ENCODE results near the gene ZBED2.

The ZBED2 gene

DNA sequence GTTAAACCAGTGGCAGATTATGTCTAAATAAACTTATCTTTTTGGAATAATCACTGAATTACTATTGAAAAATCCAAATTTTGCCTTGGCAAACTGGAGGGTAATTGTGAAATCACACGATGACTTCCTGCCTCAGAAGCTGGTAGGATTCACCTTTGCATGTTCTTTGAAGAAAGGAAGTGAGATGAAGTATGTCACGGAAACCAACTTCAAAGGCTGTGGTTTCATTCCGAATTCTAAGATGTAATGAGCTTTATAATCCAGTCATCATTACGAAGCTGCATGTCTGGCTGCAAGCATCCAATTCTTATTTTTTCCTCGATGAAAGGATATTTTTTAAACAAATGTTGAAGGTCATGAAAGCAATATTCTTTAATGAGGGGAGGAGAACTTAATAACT lies 15.0 kb upstream of the ZBED2 start:
- Histone ChIP-seq H3K4me1 (ENCODE audit: control insufficient read depth in 1 of 2, insufficient read depth in 1 of 2, low read depth in 1 of 2, low read length in 1 of 2) (no peaks in the 10 kb centered on the region), H3K27me3 (no peaks in the 10 kb centered on the region), H3K27ac (no peak overlapping the region), H3K36me3 (no peaks in the 10 kb centered on the region), H3K9me3 (no peaks in the 10 kb centered on the region), H3K4me3 (ENCODE audit: low read depth in 1 of 2, low read length in 1 of 2) (no peak overlapping the region)
- TF ChIP-seq, protein P1, sequence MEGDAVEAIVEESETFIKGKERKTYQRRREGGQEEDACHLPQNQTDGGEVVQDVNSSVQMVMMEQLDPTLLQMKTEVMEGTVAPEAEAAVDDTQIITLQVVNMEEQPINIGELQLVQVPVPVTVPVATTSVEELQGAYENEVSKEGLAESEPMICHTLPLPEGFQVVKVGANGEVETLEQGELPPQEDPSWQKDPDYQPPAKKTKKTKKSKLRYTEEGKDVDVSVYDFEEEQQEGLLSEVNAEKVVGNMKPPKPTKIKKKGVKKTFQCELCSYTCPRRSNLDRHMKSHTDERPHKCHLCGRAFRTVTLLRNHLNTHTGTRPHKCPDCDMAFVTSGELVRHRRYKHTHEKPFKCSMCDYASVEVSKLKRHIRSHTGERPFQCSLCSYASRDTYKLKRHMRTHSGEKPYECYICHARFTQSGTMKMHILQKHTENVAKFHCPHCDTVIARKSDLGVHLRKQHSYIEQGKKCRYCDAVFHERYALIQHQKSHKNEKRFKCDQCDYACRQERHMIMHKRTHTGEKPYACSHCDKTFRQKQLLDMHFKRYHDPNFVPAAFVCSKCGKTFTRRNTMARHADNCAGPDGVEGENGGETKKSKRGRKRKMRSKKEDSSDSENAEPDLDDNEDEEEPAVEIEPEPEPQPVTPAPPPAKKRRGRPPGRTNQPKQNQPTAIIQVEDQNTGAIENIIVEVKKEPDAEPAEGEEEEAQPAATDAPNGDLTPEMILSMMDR (IDR thresholded peaks at IDR 0.05), result no peak

DNA sequence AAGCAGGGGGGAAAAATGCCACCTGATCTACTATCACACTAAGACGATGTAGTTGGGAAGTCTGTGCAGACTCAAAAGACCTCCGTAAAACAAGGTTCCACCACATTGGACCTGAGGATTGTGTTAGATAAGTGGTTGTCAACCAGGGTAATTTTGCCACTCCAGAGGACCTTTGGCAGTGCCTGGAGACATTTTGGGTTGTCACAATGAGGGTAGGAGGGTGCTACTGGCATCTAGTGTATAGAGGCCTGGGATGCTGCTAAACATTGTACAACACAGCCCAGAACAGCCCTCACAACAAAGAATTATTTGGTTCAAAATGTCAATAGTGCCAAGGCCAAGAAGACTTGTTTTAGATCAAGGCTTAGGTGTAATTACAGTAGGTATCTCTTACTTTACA lies 14.6 kb upstream of the ZBED2 start:
- Histone ChIP-seq H3K4me3 (ENCODE audit: low read depth in 1 of 2, low read length in 1 of 2) (no peak overlapping the region), H3K9me3 (no peaks in the 10 kb centered on the region), H3K27ac (no peak overlapping the region), H3K27me3 (no peaks in the 10 kb centered on the region), H3K4me1 (ENCODE audit: control insufficient read depth in 1 of 2, insufficient read depth in 1 of 2, low read depth in 1 of 2, low read length in 1 of 2) (no peaks in the 10 kb centered on the region), H3K36me3 (no peaks in the 10 kb centered on the region)
- TF ChIP-seq, protein P1 (IDR thresholded peaks at IDR 0.05), result no peak

DNA sequence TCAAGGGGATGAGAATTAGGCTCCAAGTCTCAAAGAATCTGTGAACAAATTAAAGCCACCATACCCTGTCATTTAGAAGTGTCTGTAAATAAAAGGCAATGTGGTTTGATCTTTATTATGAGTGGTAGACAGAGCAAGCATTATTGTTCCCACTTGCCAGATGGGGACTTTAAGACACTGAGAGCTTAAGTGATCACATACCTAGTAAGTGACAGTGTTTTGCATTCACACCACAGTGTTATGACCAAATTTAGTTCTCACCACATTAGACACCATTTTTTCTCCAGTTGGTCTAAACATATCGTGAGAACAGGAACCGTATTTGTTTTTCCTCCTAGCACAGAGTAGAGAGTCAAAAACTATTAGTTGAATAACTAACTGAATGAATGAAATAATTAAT lies 13.2 kb upstream of the ZBED2 start:
- H3K9me3 ChIP-seq, result no peaks in the 10 kb centered on the region
- H3K27ac ChIP-seq, result no peak overlapping the region
- H3K27me3 ChIP-seq, result no peaks in the 10 kb centered on the region
- TF ChIP-seq, protein P1 (IDR thresholded peaks at IDR 0.05), result no peak
- H3K36me3 ChIP-seq, result no peaks in the 10 kb centered on the region
- no peak overlapping the region for H3K4me3 ChIP-seq (ENCODE audit: low read depth in 1 of 2, low read length in 1 of 2)
- H3K4me1 ChIP-seq (ENCODE audit: control insufficient read depth in 1 of 2, insufficient read depth in 1 of 2, low read depth in 1 of 2, low read length in 1 of 2), result no peaks in the 10 kb centered on the region

DNA sequence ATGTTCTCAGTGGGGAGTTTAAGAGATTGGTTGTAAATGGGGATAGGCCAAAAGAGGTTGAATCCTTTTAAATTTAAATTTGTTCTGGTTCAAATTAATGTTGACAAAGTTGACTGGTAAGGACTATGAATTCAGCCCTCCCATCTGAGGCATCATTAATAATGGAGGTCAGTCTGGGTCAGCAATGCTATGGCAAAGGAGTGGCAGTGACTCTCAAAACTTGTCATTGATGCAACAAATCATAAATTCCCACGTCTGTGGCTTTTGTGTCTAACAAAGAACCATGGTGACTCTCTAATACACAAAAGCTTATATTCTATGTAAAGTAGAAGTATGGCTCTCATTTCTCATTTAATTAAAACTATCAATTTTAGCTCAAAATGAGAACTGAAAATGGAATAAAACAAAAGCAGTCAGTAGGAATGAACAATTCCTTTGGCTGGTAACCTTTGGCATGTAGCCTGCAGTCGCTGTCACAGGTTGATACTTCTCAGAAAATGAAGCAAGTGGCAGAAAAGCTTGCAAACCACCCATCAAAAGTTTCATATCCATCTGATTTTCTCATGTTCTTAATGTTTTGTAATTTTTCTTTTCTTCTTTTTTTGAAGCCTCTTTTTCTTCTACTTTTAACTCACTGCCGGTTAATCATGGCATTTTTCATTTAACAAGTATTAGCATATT lies 12.2 kb upstream of the ZBED2 start:
- H3K4me3 ChIP-seq (ENCODE audit: low read depth in 1 of 2, low read length in 1 of 2), result no peak overlapping the region
- no peaks in the 10 kb centered on the region for H3K9me3 ChIP-seq
- no peaks in the 10 kb centered on the region for H3K36me3 ChIP-seq
- no peak overlapping the region for H3K27ac ChIP-seq
- H3K4me1 ChIP-seq (ENCODE audit: control insufficient read depth in 1 of 2, insufficient read depth in 1 of 2, low read depth in 1 of 2, low read length in 1 of 2), result no peaks in the 10 kb centered on the region
- TF ChIP-seq, protein P1 (IDR thresholded peaks at IDR 0.05), result no peak
- H3K27me3 ChIP-seq, result no peaks in the 10 kb centered on the region

DNA sequence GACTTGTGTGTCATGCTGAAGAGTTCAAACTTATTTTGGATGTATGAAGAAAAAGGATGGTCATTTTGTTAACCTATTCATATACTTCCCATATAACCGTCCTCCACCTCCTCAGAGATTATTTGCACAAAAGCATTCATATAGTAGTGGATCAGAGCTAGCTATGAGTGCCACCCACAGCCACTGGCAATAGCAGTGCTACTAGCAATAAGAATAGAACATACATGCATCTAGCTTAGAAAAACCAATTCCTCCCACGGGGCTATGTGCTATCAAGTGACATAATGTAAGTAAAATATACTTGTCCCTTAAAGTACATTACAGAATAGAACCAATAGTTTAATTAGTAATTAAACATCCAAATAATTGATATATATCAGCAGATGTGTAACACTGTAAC lies 10.3 kb upstream of the ZBED2 start:
- Histone ChIP-seq H3K27ac (no peak overlapping the region), H3K9me3 (no peaks in the 10 kb centered on the region), H3K4me3 (ENCODE audit: low read depth in 1 of 2, low read length in 1 of 2) (no peak overlapping the region), H3K4me1 (ENCODE audit: control insufficient read depth in 1 of 2, insufficient read depth in 1 of 2, low read depth in 1 of 2, low read length in 1 of 2) (no peaks in the 10 kb centered on the region), H3K36me3 (no peaks in the 10 kb centered on the region), H3K27me3 (no peaks in the 10 kb centered on the region)
- TF ChIP-seq, protein P1 (IDR thresholded peaks at IDR 0.05), result no peak
